ENCODE data around the gene MBD5.
A peak's percentile ranks its signal among the peaks of the same experiment; 100 is the strongest.

The MBD5 gene

GRCh38 chr2:148124271-148124670, 103.4 kb downstream of the MBD5 start:
- no peak for DNase-seq

GRCh38 chr2:148130581-148130980, 109.7 kb downstream of the MBD5 start:
- DNase-seq: no peak

- DNase-seq: no peak
Measured at GRCh38 chr2:148132412-148132811, 111.5 kb downstream of the MBD5 start.

GRCh38 chr2:148135705-148136104, 114.8 kb downstream of the MBD5 start:
- DNase-seq: no peak

- no peak for DNase-seq
Measured at GRCh38 chr2:148136441-148136840, 115.5 kb downstream of the MBD5 start.

GRCh38 chr2:148161909-148162435, 141.1 kb downstream of the MBD5 start:
- DNase-seq: no peak

- no peak for DNase-seq
Measured at GRCh38 chr2:148162871-148163270, 142.0 kb downstream of the MBD5 start.

- DNase-seq: no peak
Measured at GRCh38 chr2:148165975-148166374, 145.1 kb downstream of the MBD5 start.

- no peak for DNase-seq
Measured at GRCh38 chr2:148167241-148167766, 146.4 kb downstream of the MBD5 start.

- DNase-seq: no peak
Measured at GRCh38 chr2:148167855-148168254, 147.0 kb downstream of the MBD5 start.

- no peak for DNase-seq
Measured at GRCh38 chr2:148172131-148172753, 151.4 kb downstream of the MBD5 start.

- DNase-seq: no peak
Measured at GRCh38 chr2:148173168-148173567, 152.3 kb downstream of the MBD5 start.

GRCh38 chr2:148177559-148177958, 156.7 kb downstream of the MBD5 start:
- no peak for DNase-seq

- no peak for DNase-seq
Measured at GRCh38 chr2:148179724-148180123, 158.8 kb downstream of the MBD5 start.

GRCh38 chr2:148184976-148185375, 164.1 kb downstream of the MBD5 start:
- DNase-seq: no peak

- no peak for DNase-seq
Measured at GRCh38 chr2:148194882-148195281, 174.0 kb downstream of the MBD5 start.

- DNase-seq: peak; percentile 63
Measured at GRCh38 chr2:148201075-148202004, 180.4 kb downstream of the MBD5 start.

- no peak for DNase-seq
Measured at GRCh38 chr2:148202237-148202636, 181.3 kb downstream of the MBD5 start.

GRCh38 chr2:148207111-148207510, 186.2 kb downstream of the MBD5 start:
- DNase-seq: no peak

- DNase-seq: peak; percentile 34
Measured at GRCh38 chr2:148209603-148210002, 188.7 kb downstream of the MBD5 start.

GRCh38 chr2:148218326-148219075, 197.6 kb downstream of the MBD5 start:
- no peak for DNase-seq

GRCh38 chr2:148221166-148221565, 200.3 kb downstream of the MBD5 start:
- no peak for DNase-seq

GRCh38 chr2:148221926-148222325, 201.0 kb downstream of the MBD5 start:
- no peak for DNase-seq
